Immature natural killer cell (primary cell): ENCODE data around the gene USP8. TPM values are rescaled to one million over a fixed set of nuclear protein-coding genes. Genes with fewer than 3 reads are reported as not detected.

Experiments used
- polyA plus RNA-seq, 3 donors: library from polyadenylated mRNA; unstranded; fragments of 300-500 nt; fragmentation: Illumina TruSeq; gene quantifications; one replicate each; pipeline ENCODE4 v1.2.3, GENCODE V29; 2021

Gene USP8
- polyA plus RNA-seq, 3 donors from 2014 or later: 18.0 to 52.8 (median 26.8) TPM

Other genes with a start within 250 kb of the USP8 start
- 1 to 10 TPM in 2 of 3 donors, not detected in 1; 1.5 to 1.8 TPM for gene SLC27A2, start 242.2 kb upstream of the USP8 start, polyA plus RNA-seq
- under 1 TPM in 1 of 3 donors, not detected in 2; 0.21 TPM for gene HDC, start 158.7 kb upstream of the USP8 start, polyA plus RNA-seq
- gene GABPB1, start 69.2 kb upstream of the USP8 start, polyA plus RNA-seq: 10 to 100 TPM; 31.0 to 61.9 (median 33.1) TPM
- not detected for gene USP50, start 122.3 kb downstream of the USP8 start, polyA plus RNA-seq